Subcutaneous adipose tissue (tissue), 4 donors: ENCODE measurements around the gene HSPB7. TPM values are rescaled to one million over a fixed set of nuclear protein-coding genes. Genes with fewer than 3 reads are reported as not detected.

ENCODE experiments used
- total RNA-seq, 4 donors: library from RNA; depleted of rRNA; stranded (reverse); fragments of >200 nt; gene quantifications; one replicate each; pipeline ENCODE4 v1.1.0, GENCODE V29; 2016
- TF ChIP-seq, protein P1 (sequence below): fragments of 450-650 bp; IDR thresholded peaks from one replicate; pipeline ENCODE4 v1.5.1; 2016; ENCODE audit warnings: low read depth, mild to moderate bottlenecking, control low read depth, antibody characterized with exemption, moderate library complexity

The HSPB7 gene
- total RNA-seq, 4 donors from 2014 or later, result 32.3 to 429 (median 122) TPM

DNA sequence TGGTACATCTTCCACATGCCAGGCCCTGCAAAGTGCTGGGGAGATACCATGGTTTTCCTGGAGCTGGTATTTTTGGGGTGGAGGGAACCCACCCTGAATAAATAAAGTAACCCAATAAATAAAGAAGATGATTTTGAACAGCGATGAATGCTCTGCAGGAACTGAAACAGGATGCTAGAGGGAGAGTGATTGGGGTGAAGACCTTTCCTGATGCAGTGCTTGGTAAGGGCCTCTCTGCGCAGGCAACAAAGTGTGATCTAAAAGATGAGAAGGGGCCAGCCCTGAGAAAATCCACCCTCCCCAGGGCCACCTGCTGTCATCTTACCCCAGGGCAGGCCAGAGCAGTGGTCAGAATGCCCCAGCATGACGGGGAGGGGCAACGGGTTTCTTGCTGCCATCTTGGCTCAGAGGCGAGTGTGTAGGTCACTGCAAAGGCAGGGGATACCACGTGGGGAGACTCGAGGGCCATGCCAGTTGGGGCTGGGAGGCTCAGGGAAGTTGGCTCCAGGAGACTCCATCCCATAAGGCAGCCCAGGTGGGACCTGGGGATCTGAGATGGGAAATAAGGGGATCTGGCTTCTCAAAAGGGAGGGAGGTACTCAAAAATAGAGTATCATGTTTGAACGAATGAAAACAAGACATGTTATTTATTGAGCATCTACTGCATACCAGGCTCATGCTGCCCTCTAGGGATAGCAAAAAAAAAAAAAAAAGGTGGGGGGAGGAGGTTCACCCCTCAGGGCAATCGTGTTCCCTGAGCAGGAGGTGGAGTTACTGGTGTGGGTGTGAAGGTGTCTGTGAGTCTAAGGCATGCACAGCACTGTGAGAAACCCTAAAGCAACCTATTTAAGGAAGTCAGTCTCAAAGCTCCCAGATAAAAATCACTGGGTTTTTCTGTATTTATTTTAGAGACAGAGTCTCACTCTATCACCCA, 11.0 kb downstream of the HSPB7 start:
- TF ChIP-seq, protein P1, sequence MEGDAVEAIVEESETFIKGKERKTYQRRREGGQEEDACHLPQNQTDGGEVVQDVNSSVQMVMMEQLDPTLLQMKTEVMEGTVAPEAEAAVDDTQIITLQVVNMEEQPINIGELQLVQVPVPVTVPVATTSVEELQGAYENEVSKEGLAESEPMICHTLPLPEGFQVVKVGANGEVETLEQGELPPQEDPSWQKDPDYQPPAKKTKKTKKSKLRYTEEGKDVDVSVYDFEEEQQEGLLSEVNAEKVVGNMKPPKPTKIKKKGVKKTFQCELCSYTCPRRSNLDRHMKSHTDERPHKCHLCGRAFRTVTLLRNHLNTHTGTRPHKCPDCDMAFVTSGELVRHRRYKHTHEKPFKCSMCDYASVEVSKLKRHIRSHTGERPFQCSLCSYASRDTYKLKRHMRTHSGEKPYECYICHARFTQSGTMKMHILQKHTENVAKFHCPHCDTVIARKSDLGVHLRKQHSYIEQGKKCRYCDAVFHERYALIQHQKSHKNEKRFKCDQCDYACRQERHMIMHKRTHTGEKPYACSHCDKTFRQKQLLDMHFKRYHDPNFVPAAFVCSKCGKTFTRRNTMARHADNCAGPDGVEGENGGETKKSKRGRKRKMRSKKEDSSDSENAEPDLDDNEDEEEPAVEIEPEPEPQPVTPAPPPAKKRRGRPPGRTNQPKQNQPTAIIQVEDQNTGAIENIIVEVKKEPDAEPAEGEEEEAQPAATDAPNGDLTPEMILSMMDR, result no peak

DNA sequence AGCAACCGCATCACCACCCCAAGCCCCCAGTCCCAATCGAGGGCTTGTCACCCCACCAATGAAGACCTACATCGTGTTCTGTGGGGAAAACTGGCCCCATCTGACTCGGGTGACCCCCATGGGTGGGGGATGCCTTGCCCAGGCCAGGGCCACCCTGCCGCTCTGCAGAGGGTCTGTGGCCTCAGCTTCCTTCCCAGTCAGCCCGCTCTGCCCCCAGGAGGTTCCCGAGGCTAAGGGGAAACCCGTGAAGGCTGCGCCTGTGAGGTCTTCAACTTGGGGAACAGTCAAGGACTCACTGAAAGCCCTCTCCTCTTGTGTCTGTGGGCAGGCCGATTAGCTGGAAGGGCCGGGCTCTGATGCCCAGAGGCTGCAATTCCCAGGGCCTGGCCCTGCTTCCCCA, 11.8 kb downstream of the HSPB7 start:
- TF ChIP-seq, protein P1, result no peak

DNA sequence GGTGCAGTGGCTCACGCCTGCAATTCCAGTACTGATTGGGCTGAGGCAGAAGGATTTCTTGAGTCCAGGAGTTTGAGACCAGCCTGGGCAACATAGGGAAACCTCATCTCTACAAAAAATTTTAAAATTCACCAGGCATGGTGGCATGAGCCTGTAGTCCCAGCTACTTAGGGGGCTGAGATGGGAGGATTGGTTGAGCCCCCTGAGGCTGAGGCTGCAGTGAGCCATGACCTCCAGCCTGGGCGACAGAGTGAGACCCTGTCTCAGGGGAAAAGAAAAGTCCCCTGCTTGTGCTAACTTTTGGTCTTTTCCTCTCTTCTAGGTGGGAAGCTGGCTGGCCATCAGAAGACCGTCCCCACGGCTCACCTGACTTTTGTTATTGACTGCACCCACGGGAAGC, 12.2 kb downstream of the HSPB7 start:
- TF ChIP-seq, protein P1, result no peak

DNA sequence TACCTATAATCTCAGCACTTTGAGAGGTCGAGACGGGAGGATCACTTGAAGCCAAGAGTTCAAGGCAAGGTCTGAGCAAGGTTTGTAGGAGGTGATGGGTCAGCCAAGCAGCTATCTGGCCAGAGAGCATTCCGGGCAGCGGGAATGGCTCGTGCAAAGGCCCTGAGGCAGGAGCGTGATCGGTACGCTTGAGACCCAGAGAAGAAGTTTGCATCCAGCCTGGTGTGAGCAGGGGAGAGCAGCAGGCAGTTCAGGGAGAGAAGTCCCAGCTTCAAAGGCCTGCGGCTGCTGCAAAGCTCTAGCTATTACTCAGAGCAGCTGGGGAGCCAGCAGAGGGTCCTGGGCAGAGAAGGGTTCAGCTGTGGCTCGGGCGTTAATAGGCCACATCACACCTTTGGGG, 18.9 kb downstream of the HSPB7 start:
- TF ChIP-seq, protein P1, result no peak

DNA sequence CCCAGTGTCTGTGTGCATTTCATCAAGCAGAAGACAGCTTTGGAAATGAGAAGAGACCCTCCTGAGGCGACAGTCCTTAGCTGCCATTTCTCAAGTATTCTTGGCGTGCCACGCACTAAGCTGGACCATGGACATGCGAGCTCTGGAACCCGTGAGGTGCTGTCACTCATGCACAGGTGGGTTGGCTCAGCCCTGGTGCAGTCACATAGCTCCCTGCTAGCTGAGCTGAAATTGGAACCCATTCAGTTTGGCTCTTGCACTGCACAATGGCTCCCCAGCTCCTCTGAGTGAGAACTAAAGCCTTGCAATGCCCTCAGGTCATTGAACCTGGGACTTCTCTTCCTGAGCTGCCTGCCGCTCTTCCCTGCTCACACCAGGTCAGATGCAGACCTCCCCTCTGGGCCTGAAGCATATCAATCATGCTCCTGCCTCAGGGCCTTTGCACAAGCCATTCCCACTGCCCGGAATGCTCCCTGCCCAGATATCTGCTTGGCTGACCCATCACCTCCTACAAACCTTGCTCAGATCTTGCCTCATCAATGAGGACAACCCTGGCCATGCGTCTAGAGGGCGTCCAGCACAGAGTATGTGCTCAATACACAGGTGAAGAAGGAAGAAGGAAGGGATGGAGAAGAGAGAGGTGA, 20.1 kb downstream of the HSPB7 start:
- TF ChIP-seq, protein P1, result no peak

DNA sequence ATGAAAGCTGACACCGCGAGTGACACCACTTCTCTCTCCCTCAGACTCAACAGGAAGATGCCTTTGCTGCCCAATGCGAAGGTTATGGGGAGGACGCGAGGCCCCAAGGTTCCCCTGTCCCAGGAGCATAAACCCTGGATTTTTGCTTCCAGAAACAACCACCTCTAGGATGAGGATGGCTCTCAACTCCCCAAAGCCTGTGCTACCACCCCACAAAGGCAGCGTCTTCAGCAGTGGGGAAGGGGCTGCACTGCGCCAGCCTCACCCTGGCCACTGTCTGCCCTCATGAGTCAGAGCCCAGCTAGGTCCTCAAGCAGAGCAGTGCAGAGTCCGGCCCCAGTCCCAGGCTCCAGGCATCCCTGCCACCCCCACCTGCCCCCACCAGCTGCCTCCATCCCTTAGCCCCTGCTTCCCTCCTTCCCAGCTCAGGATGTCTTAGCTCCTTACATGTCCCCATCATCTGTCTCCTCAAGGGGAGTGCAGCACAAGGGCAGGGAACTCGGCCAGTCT, 20.7 kb downstream of the HSPB7 start:
- TF ChIP-seq, protein P1, result no peak
